Middle frontal gyrus (tissue), 1 donor: ENCODE results near the gene SLC17A9.

ENCODE experiments used
- DNase-seq: peaks from one replicate; pipeline ENCODE4 v3.0.0-alpha.2; 2015; ENCODE audit warnings: low spot score; ENCODE audit errors: extremely low spot score

Gene SLC17A9

GRCh38 chr20:63016514-63017075, 64.1 kb downstream of the SLC17A9 start:
- no peak for DNase-seq

GRCh38 chr20:63017076-63017825, 64.7 kb downstream of the SLC17A9 start:
- no peak for DNase-seq

GRCh38 chr20:63017826-63018411, 65.4 kb downstream of the SLC17A9 start:
- no peak for DNase-seq
